NCI-H128 (cell line): ENCODE results near the gene ADAM19.
A peak's percentile ranks its signal among the peaks of the same experiment; 100 is the strongest.

ENCODE experiments used
- DNase-seq: peaks from one replicate; lab custom pipeline; 2025; ENCODE audit not compliant: unreplicated experiment; lab: John Stamatoyannopoulos, UW

ADAM19 gene

GRCh38 chr5:157516626-157517325 lies 58.8 kb downstream of the ADAM19 start:
- no peak for DNase-seq

GRCh38 chr5:157516006-157516405 lies 59.6 kb downstream of the ADAM19 start:
- no peak for DNase-seq

- no peak for DNase-seq
Measured at GRCh38 chr5:157514974-157515373, 60.6 kb downstream of the ADAM19 start.

- DNase-seq: no peak
Measured at GRCh38 chr5:157513182-157513581, 62.4 kb downstream of the ADAM19 start.

- DNase-seq: no peak
Measured at GRCh38 chr5:157511651-157512644, 63.6 kb downstream of the ADAM19 start.

- DNase-seq: no peak
Measured at GRCh38 chr5:157510682-157511081, 64.9 kb downstream of the ADAM19 start.

GRCh38 chr5:157509587-157509986 lies 66.0 kb downstream of the ADAM19 start:
- DNase-seq: no peak

GRCh38 chr5:157509093-157509492 lies 66.5 kb downstream of the ADAM19 start:
- DNase-seq: no peak

- DNase-seq: no peak
Measured at GRCh38 chr5:157506981-157507780, 68.4 kb downstream of the ADAM19 start.

- DNase-seq: no peak
Measured at GRCh38 chr5:157506066-157506590, 69.4 kb downstream of the ADAM19 start.

GRCh38 chr5:157505496-157505895 lies 70.1 kb downstream of the ADAM19 start:
- no peak for DNase-seq

GRCh38 chr5:157504053-157504452 lies 71.5 kb downstream of the ADAM19 start:
- no peak for DNase-seq

- DNase-seq: no peak
Measured at GRCh38 chr5:157502143-157502647, 73.4 kb downstream of the ADAM19 start.

GRCh38 chr5:157497875-157498611 lies 77.5 kb downstream of the ADAM19 start:
- peak; percentile 3 for DNase-seq

- no peak for DNase-seq
Measured at GRCh38 chr5:157496864-157497263, 78.7 kb downstream of the ADAM19 start.

GRCh38 chr5:157494178-157494832 lies 81.3 kb downstream of the ADAM19 start:
- DNase-seq: no peak

- no peak for DNase-seq
Measured at GRCh38 chr5:157492886-157493285, 82.7 kb downstream of the ADAM19 start.

- DNase-seq: no peak
Measured at GRCh38 chr5:157491471-157491995, 84.0 kb downstream of the ADAM19 start.

- no peak for DNase-seq
Measured at GRCh38 chr5:157487358-157487757, 88.2 kb downstream of the ADAM19 start.
